Measurements from ENCODE around the gene S100A11. TPM values are rescaled to one million over a fixed set of nuclear protein-coding genes. Genes with fewer than 3 reads are reported as not detected.
A peak's percentile ranks its signal among the peaks of the same experiment; 100 is the strongest.

S100A11 gene
- total and polyA plus RNA-seq, 7 experiments from 2014 or later, result 28.6 to 442 (median 189) TPM

- no peaks in the 10 kb centered on the region for H3K9me3 ChIP-seq (ENCODE audit: control insufficient read depth in 2 of 3, low read length in 3 of 3)
- no peaks in the 10 kb centered on the region for H3K4me1 ChIP-seq (ENCODE audit: control insufficient read depth in 2 of 2, insufficient read depth in 2 of 2, low read length in 2 of 2)
- no peak overlapping the region for H3K27ac ChIP-seq (ENCODE audit: low read depth, low read length)
- peaks cover 0 to 4% (median 0%) of the 10 kb centered on the region in 11 donors for H3K9me3 Mint-ChIP-seq
- peaks cover 3 to 25% (median 19%) of the 10 kb centered on the region in 5 donors for H3K36me3 Mint-ChIP-seq
- no peak for DNase-seq
- no peaks in the 10 kb centered on the region for H3K27me3 ChIP-seq (ENCODE audit: control insufficient read depth in 2 of 2, insufficient read depth in 2 of 2, low read length in 2 of 2)
- ChIA-PET POLR2A (no interaction called here), CTCF (no interaction called here)
- intact Hi-C loops (cut with micrococcal nuclease), result no loop called here
- peaks cover 14 to 33% (median 22%) of the 10 kb centered on the region in 7 donors for H3K4me1 Mint-ChIP-seq
- ATAC-seq, result no peak
- peaks cover 0 to 6% (median 2%) of the 10 kb centered on the region in 3 experiments for H3K36me3 ChIP-seq (ENCODE audit: control insufficient read depth in 2 of 3, insufficient read depth in 3 of 3, low read length in 3 of 3)
- H3K4me3 ChIP-seq (ENCODE audit: low read length), result no peak overlapping the region
- peak overlapping the region in 1 of 9 donors; percentile 35 for H3K27ac Mint-ChIP-seq
- peaks cover 0 to 6% (median 0%) of the 10 kb centered on the region in 5 donors for H3K27me3 Mint-ChIP-seq
- no peak overlapping the region for H3K4me3 Mint-ChIP-seq
Measured at GRCh38 chr1:152026895-152027294, 9.9 kb downstream of the S100A11 start.

GRCh38 chr1:152024223-152024622 is 12.6 kb downstream of the S100A11 start:
- no peak overlapping the region for H3K4me3 Mint-ChIP-seq
- no peaks in the 10 kb centered on the region for H3K36me3 ChIP-seq (ENCODE audit: control insufficient read depth in 2 of 3, insufficient read depth in 3 of 3, low read length in 3 of 3)
- no peaks in the 10 kb centered on the region for H3K9me3 ChIP-seq (ENCODE audit: control insufficient read depth in 2 of 3, low read length in 3 of 3)
- no peak for ATAC-seq
- H3K4me3 ChIP-seq (ENCODE audit: low read length), result no peak overlapping the region
- ChIA-PET POLR2A (no interaction called here), CTCF (no interaction called here)
- no peak overlapping the region for H3K27ac ChIP-seq (ENCODE audit: low read depth, low read length)
- intact Hi-C loops (cut with micrococcal nuclease), result no loop called here
- peaks cover 6 to 27% (median 9%) of the 10 kb centered on the region in 7 donors for H3K4me1 Mint-ChIP-seq
- no peak overlapping the region for H3K27ac Mint-ChIP-seq
- H3K27me3 Mint-ChIP-seq, result peaks cover 0 to 14% (median 0%) of the 10 kb centered on the region in 5 donors
- DNase-seq, result no peak
- no peaks in the 10 kb centered on the region for H3K27me3 ChIP-seq (ENCODE audit: control insufficient read depth in 2 of 2, insufficient read depth in 2 of 2, low read length in 2 of 2)
- no peaks in the 10 kb centered on the region for H3K4me1 ChIP-seq (ENCODE audit: control insufficient read depth in 2 of 2, insufficient read depth in 2 of 2, low read length in 2 of 2)
- peaks cover 0 to 9% (median 5%) of the 10 kb centered on the region in 5 donors for H3K36me3 Mint-ChIP-seq
- peaks cover 0 to 4% (median 0%) of the 10 kb centered on the region in 11 donors for H3K9me3 Mint-ChIP-seq

GRCh38 chr1:152023221-152023620 is 13.6 kb downstream of the S100A11 start:
- Mint-ChIP-seq H3K9me3 (peaks cover 0 to 1% (median 0%) of the 10 kb centered on the region in 11 donors), H3K36me3 (peaks cover 0 to 2% (median 0%) of the 10 kb centered on the region in 5 donors), H3K4me3 (no peak overlapping the region), H3K27me3 (peaks cover 0 to 19% (median 0%) of the 10 kb centered on the region in 5 donors), H3K27ac (no peak overlapping the region), H3K4me1 (peaks cover 0 to 17% (median 0%) of the 10 kb centered on the region in 7 donors)
- POLR2A ChIA-PET, result no interaction called here
- ATAC-seq (no peak), DNase-seq (no peak)
- no peaks in the 10 kb centered on the region for H3K36me3 ChIP-seq (ENCODE audit: control insufficient read depth in 2 of 3, insufficient read depth in 3 of 3, low read length in 3 of 3)
- no peaks in the 10 kb centered on the region for H3K4me1 ChIP-seq (ENCODE audit: control insufficient read depth in 2 of 2, insufficient read depth in 2 of 2, low read length in 2 of 2)
- H3K4me3 ChIP-seq (ENCODE audit: low read length), result no peak overlapping the region
- H3K9me3 ChIP-seq (ENCODE audit: control insufficient read depth in 2 of 3, low read length in 3 of 3), result no peaks in the 10 kb centered on the region
- CTCF ChIA-PET, result no interaction called here
- intact Hi-C loops (cut with micrococcal nuclease), result no loop called here
- no peaks in the 10 kb centered on the region for H3K27me3 ChIP-seq (ENCODE audit: control insufficient read depth in 2 of 2, insufficient read depth in 2 of 2, low read length in 2 of 2)
- no peak overlapping the region for H3K27ac ChIP-seq (ENCODE audit: low read depth, low read length)

- Mint-ChIP-seq H3K4me3 (no peak overlapping the region), H3K9me3 (peaks cover 0 to 1% (median 0%) of the 10 kb centered on the region in 11 donors), H3K27me3 (peaks cover 0 to 23% (median 0%) of the 10 kb centered on the region in 5 donors), H3K27ac (no peak overlapping the region), H3K4me1 (peaks cover 0 to 16% (median 0%) of the 10 kb centered on the region in 7 donors), H3K36me3 (peaks cover 0 to 2% (median 0%) of the 10 kb centered on the region in 5 donors)
- ATAC-seq (no peak), DNase-seq (no peak)
- Histone ChIP-seq H3K36me3 (ENCODE audit: control insufficient read depth in 2 of 3, insufficient read depth in 3 of 3, low read length in 3 of 3) (no peaks in the 10 kb centered on the region), H3K27me3 (ENCODE audit: control insufficient read depth in 2 of 2, insufficient read depth in 2 of 2, low read length in 2 of 2) (no peaks in the 10 kb centered on the region), H3K9me3 (ENCODE audit: control insufficient read depth in 2 of 3, low read length in 3 of 3) (no peaks in the 10 kb centered on the region), H3K27ac (ENCODE audit: low read depth, low read length) (no peak overlapping the region), H3K4me3 (ENCODE audit: low read length) (no peak overlapping the region), H3K4me1 (ENCODE audit: control insufficient read depth in 2 of 2, insufficient read depth in 2 of 2, low read length in 2 of 2) (no peaks in the 10 kb centered on the region)
- ChIA-PET POLR2A (interaction anchor here (0.9 kb wide), 1 partner anchor 13 kb away, joined by 3 read pairs; no protein-coding TSS in a partner anchor), CTCF (no interaction called here)
- intact Hi-C loops (cut with micrococcal nuclease), result no loop called here
Measured at GRCh38 chr1:152022474-152022873, 14.3 kb downstream of the S100A11 start.

- H3K9me3 Mint-ChIP-seq, result peaks cover 0 to 1% (median 0%) of the 10 kb centered on the region in 11 donors
- ChIA-PET POLR2A (no interaction called here), CTCF (no interaction called here)
- Histone ChIP-seq H3K27ac (ENCODE audit: low read depth, low read length) (no peak overlapping the region), H3K9me3 (ENCODE audit: control insufficient read depth in 2 of 3, low read length in 3 of 3) (no peaks in the 10 kb centered on the region), H3K4me1 (ENCODE audit: control insufficient read depth in 2 of 2, insufficient read depth in 2 of 2, low read length in 2 of 2) (no peaks in the 10 kb centered on the region), H3K27me3 (ENCODE audit: control insufficient read depth in 2 of 2, insufficient read depth in 2 of 2, low read length in 2 of 2) (no peaks in the 10 kb centered on the region), H3K36me3 (ENCODE audit: control insufficient read depth in 2 of 3, insufficient read depth in 3 of 3, low read length in 3 of 3) (no peaks in the 10 kb centered on the region), H3K4me3 (ENCODE audit: low read length) (no peak overlapping the region)
- intact Hi-C loops (cut with micrococcal nuclease), result no loop called here
- H3K4me3 Mint-ChIP-seq, result no peak overlapping the region
- DNase-seq (no peak), ATAC-seq (no peak)
- peaks cover 0 to 7% (median 0%) of the 10 kb centered on the region in 7 donors for H3K4me1 Mint-ChIP-seq
- no peaks in the 10 kb centered on the region for H3K36me3 Mint-ChIP-seq
- peaks cover 0 to 30% (median 0%) of the 10 kb centered on the region in 5 donors for H3K27me3 Mint-ChIP-seq
- H3K27ac Mint-ChIP-seq, result no peak overlapping the region
Measured at GRCh38 chr1:152021569-152021968, 15.2 kb downstream of the S100A11 start.

GRCh38 chr1:152020849-152021248 is 16.0 kb downstream of the S100A11 start:
- Histone ChIP-seq H3K36me3 (ENCODE audit: control insufficient read depth in 2 of 3, insufficient read depth in 3 of 3, low read length in 3 of 3) (no peaks in the 10 kb centered on the region), H3K4me3 (ENCODE audit: low read length) (no peak overlapping the region), H3K4me1 (ENCODE audit: control insufficient read depth in 2 of 2, insufficient read depth in 2 of 2, low read length in 2 of 2) (no peaks in the 10 kb centered on the region), H3K27ac (ENCODE audit: low read depth, low read length) (no peak overlapping the region), H3K27me3 (ENCODE audit: control insufficient read depth in 2 of 2, insufficient read depth in 2 of 2, low read length in 2 of 2) (no peaks in the 10 kb centered on the region), H3K9me3 (ENCODE audit: control insufficient read depth in 2 of 3, low read length in 3 of 3) (no peaks in the 10 kb centered on the region)
- no peak overlapping the region for H3K4me3 Mint-ChIP-seq
- POLR2A ChIA-PET, result no interaction called here
- CTCF ChIA-PET, result no interaction called here
- peaks cover 0 to 1% (median 0%) of the 10 kb centered on the region in 11 donors for H3K9me3 Mint-ChIP-seq
- intact Hi-C loops (cut with micrococcal nuclease), result no loop called here
- no peaks in the 10 kb centered on the region for H3K4me1 Mint-ChIP-seq
- H3K27me3 Mint-ChIP-seq, result peaks cover 0 to 30% (median 0%) of the 10 kb centered on the region in 5 donors
- no peak for DNase-seq
- no peaks in the 10 kb centered on the region for H3K36me3 Mint-ChIP-seq
- ATAC-seq, result no peak
- no peak overlapping the region for H3K27ac Mint-ChIP-seq

GRCh38 chr1:152018537-152018936 is 18.3 kb downstream of the S100A11 start:
- Mint-ChIP-seq H3K27me3 (peaks cover 0 to 44% (median 8%) of the 10 kb centered on the region in 5 donors), H3K4me3 (no peak overlapping the region), H3K9me3 (no peaks in the 10 kb centered on the region), H3K36me3 (no peaks in the 10 kb centered on the region), H3K4me1 (peaks cover 0 to 5% (median 3%) of the 10 kb centered on the region in 7 donors), H3K27ac (no peak overlapping the region)
- no peaks in the 10 kb centered on the region for H3K27me3 ChIP-seq (ENCODE audit: control insufficient read depth in 2 of 2, insufficient read depth in 2 of 2, low read length in 2 of 2)
- intact Hi-C loops (cut with micrococcal nuclease), result no loop called here
- no peaks in the 10 kb centered on the region for H3K9me3 ChIP-seq (ENCODE audit: control insufficient read depth in 2 of 3, low read length in 3 of 3)
- no peak for DNase-seq
- POLR2A ChIA-PET, result no interaction called here
- no peak overlapping the region for H3K27ac ChIP-seq (ENCODE audit: low read depth, low read length)
- no peaks in the 10 kb centered on the region for H3K4me1 ChIP-seq (ENCODE audit: control insufficient read depth in 2 of 2, insufficient read depth in 2 of 2, low read length in 2 of 2)
- no peak for ATAC-seq
- CTCF ChIA-PET, result interaction anchor here (0.8 to 0.9 kb wide), 2 partner anchors 17 to 135 kb away, joined by 3 read pairs; no protein-coding TSS in a partner anchor
- no peak overlapping the region for H3K4me3 ChIP-seq (ENCODE audit: low read length)
- no peaks in the 10 kb centered on the region for H3K36me3 ChIP-seq (ENCODE audit: control insufficient read depth in 2 of 3, insufficient read depth in 3 of 3, low read length in 3 of 3)

Data from naive thymus-derived CD4-positive, alpha-beta T cell (primary cell).